Hepatocyte (in vitro differentiated cells): Measurements from ENCODE around the gene CD44.

Experiments used
- EZH2 ChIP-seq: fragments of 200-600 bp; sonication (generic); IDR thresholded peaks from 2 replicates; pipeline ENCODE4 v1.6.1; 2016; ENCODE audit warnings: antibody characterized with exemption, mild to moderate bottlenecking, borderline replicate concordance
- EZH2phosphoT487 ChIP-seq: fragments of 200-600 bp; sonication (generic); IDR thresholded peaks from one replicate; pipeline ENCODE4 v1.6.1; 2018; ENCODE audit warnings: antibody characterized with exemption, mild to moderate bottlenecking, low read depth, moderate library complexity; ENCODE audit not compliant: unreplicated experiment, severe bottlenecking
- TF ChIP-seq, protein P1 (sequence below): fragments of 200-600 bp; sonication (generic); IDR thresholded peaks from 2 replicates; pipeline ENCODE4 v1.5.1; 2016; ENCODE audit warnings: antibody characterized with exemption, mild to moderate bottlenecking; ENCODE audit not compliant: poor library complexity

DNA sequence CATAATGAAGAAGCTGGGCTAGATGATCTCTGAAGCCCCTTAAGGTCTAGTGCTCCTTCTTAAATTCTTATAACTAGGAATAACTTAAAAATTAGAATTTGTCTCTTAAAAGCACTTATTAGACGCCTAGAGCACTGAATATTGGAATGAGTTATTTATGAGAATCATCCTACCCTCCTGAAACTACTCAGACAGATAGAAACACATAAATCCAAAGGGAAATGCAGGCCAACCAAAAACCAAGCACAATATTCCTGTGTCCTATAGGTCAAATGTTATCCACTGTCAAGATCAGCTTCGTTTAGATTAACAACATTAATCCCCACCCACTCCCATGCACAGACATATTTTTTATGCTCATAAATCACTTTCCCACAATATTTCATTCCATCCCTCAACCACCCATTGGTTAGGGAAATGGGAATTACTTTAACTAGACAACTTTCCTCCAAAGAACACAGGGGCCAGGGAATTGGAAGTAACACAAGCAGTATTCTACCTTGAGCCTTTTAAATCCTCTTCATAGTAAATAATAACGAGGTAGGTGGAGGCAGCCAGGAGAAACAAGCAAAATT lies 87.1 kb downstream of the CD44 start:
- TF ChIP-seq, protein P1, sequence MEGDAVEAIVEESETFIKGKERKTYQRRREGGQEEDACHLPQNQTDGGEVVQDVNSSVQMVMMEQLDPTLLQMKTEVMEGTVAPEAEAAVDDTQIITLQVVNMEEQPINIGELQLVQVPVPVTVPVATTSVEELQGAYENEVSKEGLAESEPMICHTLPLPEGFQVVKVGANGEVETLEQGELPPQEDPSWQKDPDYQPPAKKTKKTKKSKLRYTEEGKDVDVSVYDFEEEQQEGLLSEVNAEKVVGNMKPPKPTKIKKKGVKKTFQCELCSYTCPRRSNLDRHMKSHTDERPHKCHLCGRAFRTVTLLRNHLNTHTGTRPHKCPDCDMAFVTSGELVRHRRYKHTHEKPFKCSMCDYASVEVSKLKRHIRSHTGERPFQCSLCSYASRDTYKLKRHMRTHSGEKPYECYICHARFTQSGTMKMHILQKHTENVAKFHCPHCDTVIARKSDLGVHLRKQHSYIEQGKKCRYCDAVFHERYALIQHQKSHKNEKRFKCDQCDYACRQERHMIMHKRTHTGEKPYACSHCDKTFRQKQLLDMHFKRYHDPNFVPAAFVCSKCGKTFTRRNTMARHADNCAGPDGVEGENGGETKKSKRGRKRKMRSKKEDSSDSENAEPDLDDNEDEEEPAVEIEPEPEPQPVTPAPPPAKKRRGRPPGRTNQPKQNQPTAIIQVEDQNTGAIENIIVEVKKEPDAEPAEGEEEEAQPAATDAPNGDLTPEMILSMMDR: no peak
- TF ChIP-seq EZH2: no peak
- no peak for TF ChIP-seq EZH2phosphoT487
